ENCODE results near the gene TBC1D2B. TPM values are rescaled to one million over a fixed set of nuclear protein-coding genes. Genes with fewer than 3 reads are reported as not detected.

TBC1D2B gene
- total RNA-seq, 1 experiment from 2014 or later = 20.1 TPM

- no peak overlapping the region for H2AFZ ChIP-seq (ENCODE audit: low read length)
- peaks cover 68% of the 10 kb centered on the region for H3K4me1 ChIP-seq (ENCODE audit: low read length)
- no peak for DNase-seq
- peaks cover 3% of the 10 kb centered on the region; the same call in 1 of the 2 replicates for H4K20me1 ChIP-seq (ENCODE audit: insufficient read depth, low read depth, low read length)
- H3K9ac ChIP-seq (ENCODE audit: low read length) = no peak overlapping the region
- H3K4me2 ChIP-seq (ENCODE audit: low read depth, low read length, poor library complexity, severe bottlenecking) = peak overlapping the region; percentile 24
- no peaks in the 10 kb centered on the region for H3K36me3 ChIP-seq (ENCODE audit: insufficient read depth, low read length)
- H3K9me2 ChIP-seq (replicated peaks; ENCODE audit: insufficient read depth, low read length) = no peaks in the 10 kb centered on the region
- no peaks in the 10 kb centered on the region for H3K27me3 ChIP-seq (ENCODE audit: low read length)
- H3K4me3 ChIP-seq (ENCODE audit: low read length) = no peak overlapping the region
- peaks cover 87% of the 10 kb centered on the region for H3K79me2 ChIP-seq (ENCODE audit: low read length)
- peak overlapping the region; percentile 57; the same call in 1 of the 2 replicates for H3K27ac ChIP-seq (ENCODE audit: low read length)
- no peaks in the 10 kb centered on the region for H3K9me3 ChIP-seq (ENCODE audit: low read length)
Measured at GRCh38 chr15:78072080-78072892, 5.2 kb downstream of the TBC1D2B start.

DNA sequence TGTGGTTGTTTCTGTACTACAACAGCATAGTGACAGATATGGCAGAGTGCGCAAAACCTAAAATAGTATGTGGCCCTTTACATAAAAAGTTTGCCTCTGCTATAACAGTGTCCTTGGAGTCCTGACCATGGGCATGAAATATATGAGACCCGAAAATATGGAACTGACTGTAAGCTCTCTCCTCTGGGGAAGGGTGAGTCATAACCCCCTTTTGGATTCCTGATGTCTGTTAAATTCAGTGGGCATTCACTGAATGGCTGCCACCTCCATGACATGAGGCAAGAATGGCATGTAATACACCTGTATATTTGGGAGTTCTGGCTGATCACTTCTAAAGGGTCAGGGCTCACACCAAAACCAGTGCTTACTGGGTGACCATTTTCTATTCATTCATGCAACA is 6.1 kb downstream of the TBC1D2B start:
- H2AFZ ChIP-seq (ENCODE audit: low read length) = no peak overlapping the region
- H3K4me2 ChIP-seq (ENCODE audit: low read depth, low read length, poor library complexity, severe bottlenecking) = no peak overlapping the region
- H3K36me3 ChIP-seq (ENCODE audit: insufficient read depth, low read length) = no peaks in the 10 kb centered on the region
- no peaks in the 10 kb centered on the region for H3K9me3 ChIP-seq (ENCODE audit: low read length)
- H3K27me3 ChIP-seq (ENCODE audit: low read length) = no peaks in the 10 kb centered on the region
- H4K20me1 ChIP-seq (ENCODE audit: insufficient read depth, low read depth, low read length) = peaks cover 3% of the 10 kb centered on the region; the same call in 1 of the 2 replicates
- H3K9me2 ChIP-seq (replicated peaks; ENCODE audit: insufficient read depth, low read length) = no peaks in the 10 kb centered on the region
- no peak overlapping the region for H3K9ac ChIP-seq (ENCODE audit: low read length)
- peaks cover 87% of the 10 kb centered on the region for H3K79me2 ChIP-seq (ENCODE audit: low read length)
- H3K4me1 ChIP-seq (ENCODE audit: low read length) = peaks cover 71% of the 10 kb centered on the region
- no peak for DNase-seq
- H3K4me3 ChIP-seq (ENCODE audit: low read length) = no peak overlapping the region
- H3K27ac ChIP-seq (ENCODE audit: low read length) = peak overlapping the region; percentile 57; the same call in 1 of the 2 replicates

GRCh38 chr15:78070049-78070700 is 7.3 kb downstream of the TBC1D2B start:
- peaks cover 76% of the 10 kb centered on the region for H3K4me1 ChIP-seq (ENCODE audit: low read length)
- H2AFZ ChIP-seq (ENCODE audit: low read length) = no peak overlapping the region
- no peaks in the 10 kb centered on the region for H3K9me3 ChIP-seq (ENCODE audit: low read length)
- peak overlapping the region; percentile 77 for H3K4me2 ChIP-seq (ENCODE audit: low read depth, low read length, poor library complexity, severe bottlenecking)
- peaks cover 3% of the 10 kb centered on the region; the same call in 1 of the 2 replicates for H4K20me1 ChIP-seq (ENCODE audit: insufficient read depth, low read depth, low read length)
- peak overlapping the region; percentile 94 for H3K27ac ChIP-seq (ENCODE audit: low read length)
- DNase-seq = peak; percentile 60
- H3K4me3 ChIP-seq (ENCODE audit: low read length) = peak overlapping the region; percentile 49; the same call in 1 of the 2 replicates
- peaks cover 85% of the 10 kb centered on the region for H3K79me2 ChIP-seq (ENCODE audit: low read length)
- no peaks in the 10 kb centered on the region for H3K27me3 ChIP-seq (ENCODE audit: low read length)
- no peaks in the 10 kb centered on the region for H3K9me2 ChIP-seq (replicated peaks; ENCODE audit: insufficient read depth, low read length)
- peak overlapping the region; percentile 66 for H3K9ac ChIP-seq (ENCODE audit: low read length)
- no peaks in the 10 kb centered on the region for H3K36me3 ChIP-seq (ENCODE audit: insufficient read depth, low read length)

DNA sequence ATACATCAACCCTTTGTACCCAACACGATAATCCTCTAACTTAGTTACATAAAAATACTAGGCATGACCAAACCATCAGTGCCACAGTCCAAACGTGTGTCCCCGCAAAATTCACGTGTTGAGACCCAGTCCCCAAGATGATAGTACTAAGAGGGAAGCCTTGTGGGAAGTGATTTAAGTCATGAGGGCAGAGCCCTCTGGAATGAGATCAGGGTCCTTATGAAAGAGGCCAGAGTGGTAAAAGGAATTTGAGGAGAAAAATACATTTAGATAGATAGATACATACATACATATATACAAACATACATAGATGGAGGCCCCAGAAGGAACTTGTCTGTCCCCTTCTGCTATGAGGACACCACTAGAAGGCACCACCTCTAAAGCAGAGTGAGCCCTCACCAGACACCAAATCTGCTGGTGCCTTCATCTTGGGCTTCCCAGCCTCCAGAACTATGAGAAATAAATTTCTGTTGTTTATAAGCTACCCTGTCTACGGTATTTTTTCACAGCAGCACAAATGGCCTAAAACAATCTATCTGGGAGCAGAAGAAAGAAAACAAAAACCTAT is 8.0 kb downstream of the TBC1D2B start:
- no peaks in the 10 kb centered on the region for H3K36me3 ChIP-seq (ENCODE audit: insufficient read depth, low read length)
- H3K4me1 ChIP-seq (ENCODE audit: low read length) = peaks cover 82% of the 10 kb centered on the region
- H3K27ac ChIP-seq (ENCODE audit: low read length) = peak overlapping the region; percentile 94
- peak overlapping the region; percentile 49; the same call in 1 of the 2 replicates for H3K4me3 ChIP-seq (ENCODE audit: low read length)
- peak overlapping the region; percentile 66 for H3K9ac ChIP-seq (ENCODE audit: low read length)
- no peak for DNase-seq
- H3K27me3 ChIP-seq (ENCODE audit: low read length) = no peaks in the 10 kb centered on the region
- H3K9me2 ChIP-seq (replicated peaks; ENCODE audit: insufficient read depth, low read length) = no peaks in the 10 kb centered on the region
- no peaks in the 10 kb centered on the region for H3K9me3 ChIP-seq (ENCODE audit: low read length)
- peaks cover 87% of the 10 kb centered on the region for H3K79me2 ChIP-seq (ENCODE audit: low read length)
- peak overlapping the region; percentile 77 for H3K4me2 ChIP-seq (ENCODE audit: low read depth, low read length, poor library complexity, severe bottlenecking)
- no peak overlapping the region for H2AFZ ChIP-seq (ENCODE audit: low read length)
- peaks cover 3% of the 10 kb centered on the region; the same call in 1 of the 2 replicates for H4K20me1 ChIP-seq (ENCODE audit: insufficient read depth, low read depth, low read length)

DNA sequence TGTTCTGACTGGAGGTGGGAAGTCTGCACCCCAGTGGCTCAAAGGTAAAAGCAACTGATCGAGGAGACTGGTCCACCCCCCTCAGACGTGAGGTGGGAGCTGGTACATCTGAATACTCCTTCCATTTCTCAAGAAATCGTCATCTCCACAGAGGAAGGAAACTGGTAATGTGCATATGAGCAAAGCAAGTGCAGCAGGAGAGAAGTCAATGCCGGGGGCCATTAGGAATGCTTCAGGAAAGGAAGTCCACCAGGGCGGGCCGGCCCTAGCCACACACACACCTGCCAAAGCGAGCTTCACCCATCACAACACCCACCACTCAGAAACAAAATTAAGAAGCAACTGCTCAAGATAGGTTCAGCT is 8.5 kb downstream of the TBC1D2B start:
- peak overlapping the region; percentile 66 for H3K9ac ChIP-seq (ENCODE audit: low read length)

GRCh38 chr15:78067328-78068228 is 9.9 kb downstream of the TBC1D2B start:
- H4K20me1 ChIP-seq (ENCODE audit: insufficient read depth, low read depth, low read length) = peaks cover 3% of the 10 kb centered on the region; the same call in 1 of the 2 replicates
- H2AFZ ChIP-seq (ENCODE audit: low read length) = no peak overlapping the region
- peak overlapping the region; percentile 77 for H3K4me2 ChIP-seq (ENCODE audit: low read depth, low read length, poor library complexity, severe bottlenecking)
- peaks cover 96% of the 10 kb centered on the region for H3K79me2 ChIP-seq (ENCODE audit: low read length)
- no peaks in the 10 kb centered on the region for H3K9me2 ChIP-seq (replicated peaks; ENCODE audit: insufficient read depth, low read length)
- H3K9me3 ChIP-seq (ENCODE audit: low read length) = no peaks in the 10 kb centered on the region
- H3K4me3 ChIP-seq (ENCODE audit: low read length) = peak overlapping the region; percentile 49; the same call in 1 of the 2 replicates
- peak; percentile 58 for DNase-seq
- no peaks in the 10 kb centered on the region for H3K36me3 ChIP-seq (ENCODE audit: insufficient read depth, low read length)
- no peaks in the 10 kb centered on the region for H3K27me3 ChIP-seq (ENCODE audit: low read length)
- peak overlapping the region; percentile 94 for H3K27ac ChIP-seq (ENCODE audit: low read length)
- H3K9ac ChIP-seq (ENCODE audit: low read length) = peak overlapping the region; percentile 66
- peaks cover 97% of the 10 kb centered on the region for H3K4me1 ChIP-seq (ENCODE audit: low read length)

More for the DNA sequence above, 8.5 kb downstream of the TBC1D2B start:
- Histone ChIP-seq H3K4me1 (ENCODE audit: low read length) (peaks cover 87% of the 10 kb centered on the region), H3K4me2 (ENCODE audit: low read depth, low read length, poor library complexity, severe bottlenecking) (peak overlapping the region; percentile 77), H3K79me2 (ENCODE audit: low read length) (peaks cover 88% of the 10 kb centered on the region), H2AFZ (ENCODE audit: low read length) (no peak overlapping the region), H3K4me3 (ENCODE audit: low read length) (peak overlapping the region; percentile 49; the same call in 1 of the 2 replicates), H3K27ac (ENCODE audit: low read length) (peak overlapping the region; percentile 94), H3K9me3 (ENCODE audit: low read length) (no peaks in the 10 kb centered on the region), H3K9me2 (replicated peaks; ENCODE audit: insufficient read depth, low read length) (no peaks in the 10 kb centered on the region), H4K20me1 (ENCODE audit: insufficient read depth, low read depth, low read length) (peaks cover 3% of the 10 kb centered on the region; the same call in 1 of the 2 replicates), H3K27me3 (ENCODE audit: low read length) (no peaks in the 10 kb centered on the region), H3K36me3 (ENCODE audit: insufficient read depth, low read length) (no peaks in the 10 kb centered on the region)
- DNase-seq = no peak

GRCh38 chr15:78065973-78066946 is 11.3 kb downstream of the TBC1D2B start:
- H3K4me2 ChIP-seq (ENCODE audit: low read depth, low read length, poor library complexity, severe bottlenecking) = peak overlapping the region; percentile 77
- no peaks in the 10 kb centered on the region for H3K36me3 ChIP-seq (ENCODE audit: insufficient read depth, low read length)
- H3K4me1 ChIP-seq (ENCODE audit: low read length) = peaks cover 95% of the 10 kb centered on the region
- H3K9ac ChIP-seq (ENCODE audit: low read length) = peak overlapping the region; percentile 66
- H3K27ac ChIP-seq (ENCODE audit: low read length) = peak overlapping the region; percentile 94
- H2AFZ ChIP-seq (ENCODE audit: low read length) = no peak overlapping the region
- peaks cover 3% of the 10 kb centered on the region; the same call in 1 of the 2 replicates for H4K20me1 ChIP-seq (ENCODE audit: insufficient read depth, low read depth, low read length)
- no peaks in the 10 kb centered on the region for H3K9me2 ChIP-seq (replicated peaks; ENCODE audit: insufficient read depth, low read length)
- peak overlapping the region; percentile 49 for H3K4me3 ChIP-seq (ENCODE audit: low read length)
- DNase-seq = peak; percentile 71
- H3K9me3 ChIP-seq (ENCODE audit: low read length) = no peaks in the 10 kb centered on the region
- peaks cover 92% of the 10 kb centered on the region for H3K79me2 ChIP-seq (ENCODE audit: low read length)
- H3K27me3 ChIP-seq (ENCODE audit: low read length) = no peaks in the 10 kb centered on the region
